Right atrium auricular region (tissue), 2 donors: Measurements from ENCODE around the gene NOD1. TPM values are rescaled to one million over a fixed set of nuclear protein-coding genes. Genes with fewer than 3 reads are reported as not detected.

ENCODE experiments used
- DNase-seq: peaks from one replicate; pipeline ENCODE4 v3.0.0-alpha.2; 2019; ENCODE audit warnings: low spot score
- H3K27ac ChIP-seq, 2 donors: fragments of 200-600 bp; sonication (generic); 1 replicate in 1 of 2; 2 replicates in 1 of 2; pipeline ENCODE4 v1.5.1; 2016 to 2019
- H3K27me3 ChIP-seq, 2 donors: fragments of 200-600 bp; sonication (generic); one replicate each; pipeline versions ENCODE4 v1.5.1 to v1.6.0; 2017 to 2019
- H3K36me3 ChIP-seq: fragments of 200-600 bp; sonication (generic); one replicate; pipeline ENCODE4 v1.5.1; 2016
- H3K4me1 ChIP-seq, 2 donors: fragments of 200-600 bp; sonication (generic); one replicate each; pipeline versions ENCODE4 v1.5.1 to v1.6.0; 2017 to 2019
- H3K4me3 ChIP-seq, 2 donors: fragments of 200-600 bp; sonication (generic); 1 replicate in 1 of 2; 2 replicates in 1 of 2; pipeline ENCODE4 v1.5.1; 2017 to 2019; ENCODE audit warnings: mild to moderate bottlenecking in 1 of 2, moderate library complexity in 1 of 2
- H3K9me3 ChIP-seq, 2 donors: fragments of 200-600 bp; sonication (generic); one replicate each; pipeline ENCODE4 v1.5.1; 2019
- CTCF ChIP-seq, 2 donors: fragments of 200-600 bp; sonication (generic); IDR thresholded peaks; one replicate each; pipeline ENCODE4 v1.5.1; 2019; ENCODE audit warnings: antibody characterized with exemption in 2 of 2
- total RNA-seq, 2 donors: library from RNA; depleted of rRNA; stranded (reverse); fragments of >200 nt; gene quantifications; one replicate each; pipeline ENCODE4 v1.1.0, GENCODE V29; 2016

Gene NOD1
- total RNA-seq, 2 donors from 2014 or later: 9.0 to 11.2 TPM

GRCh38 chr7:30379741-30380140 lies 98.8 kb downstream of the NOD1 start:
- Histone ChIP-seq H3K27me3 (no peaks in the 10 kb centered on the region), H3K9me3 (peaks cover 0 to 16% of the 10 kb centered on the region in 2 donors), H3K36me3 (no peaks in the 10 kb centered on the region), H3K27ac (no peak overlapping the region), H3K4me3 (no peak overlapping the region), H3K4me1 (no peaks in the 10 kb centered on the region)
- no peak for TF ChIP-seq CTCF (IDR thresholded peaks at IDR 0.05)
- no peak for DNase-seq

GRCh38 chr7:30379131-30379530 lies 99.5 kb downstream of the NOD1 start:
- H3K27me3 ChIP-seq: no peaks in the 10 kb centered on the region
- no peaks in the 10 kb centered on the region for H3K36me3 ChIP-seq
- no peaks in the 10 kb centered on the region for H3K4me1 ChIP-seq
- H3K9me3 ChIP-seq: peaks cover 0 to 16% of the 10 kb centered on the region in 2 donors
- DNase-seq: no peak
- TF ChIP-seq CTCF (IDR thresholded peaks at IDR 0.05): no peak
- H3K4me3 ChIP-seq: no peak overlapping the region
- no peak overlapping the region for H3K27ac ChIP-seq

- Histone ChIP-seq H3K36me3 (no peaks in the 10 kb centered on the region), H3K27me3 (no peaks in the 10 kb centered on the region), H3K9me3 (peaks cover 0 to 16% of the 10 kb centered on the region in 2 donors), H3K4me3 (no peak overlapping the region), H3K27ac (no peak overlapping the region), H3K4me1 (no peaks in the 10 kb centered on the region)
- no peak for TF ChIP-seq CTCF (IDR thresholded peaks at IDR 0.05)
- no peak for DNase-seq
These were observed 100.3 kb downstream of the NOD1 start for GRCh38 chr7:30378275-30378674.

Other genes starting within 250 kb of the NOD1 start
- gene ZNRF2, start 194.2 kb downstream of the NOD1 start, total RNA-seq: 1 to 10 TPM; 7.6 to 9.7 TPM
- 10 to 100 TPM; 15.1 to 27.6 TPM for gene GGCT, start 26.0 kb upstream of the NOD1 start, total RNA-seq
- gene GARS1, start 116.1 kb upstream of the NOD1 start, total RNA-seq: 10 to 100 TPM; 35.5 to 72.6 TPM
- gene CRHR2, start 203.7 kb upstream of the NOD1 start, total RNA-seq: under 1 TPM; 0.22 to 0.47 TPM